Measurements from ENCODE around the gene C1orf198. TPM values are rescaled to one million over a fixed set of nuclear protein-coding genes. Genes with fewer than 3 reads are reported as not detected.

Gene C1orf198
- 9.4 and 17.8 TPM in 2 replicates for total RNA-seq

GRCh38 chr1:230867903-230868735, at the start of gene C1orf198:
TSS of gene C1orf198 (minus strand) at chr1:230868521. CDS start at chr1:230868512, 9 bp downstream.

Other genes starting within 250 kb of the C1orf198 start
- gene COG2, start 226.0 kb downstream of the C1orf198 start, total RNA-seq = 17.9 and 22.7 TPM in 2 replicates
- gene AGT, start 154.4 kb downstream of the C1orf198 start, total RNA-seq = 0.09 TPM in 1 of 2 replicates, not detected in the other
- not detected in 2 replicates for gene CAPN9, start 121.1 kb downstream of the C1orf198 start, total RNA-seq
- gene TTC13, start 110.3 kb upstream of the C1orf198 start, total RNA-seq = 16.5 and 19.4 TPM in 2 replicates
- gene ARV1, start 110.6 kb upstream of the C1orf198 start, total RNA-seq = 11.0 and 11.4 TPM in 2 replicates
- 13.2 and 23.1 TPM in 2 replicates for gene FAM89A, start 171.7 kb upstream of the C1orf198 start, total RNA-seq